Bronchial epithelial cell (primary cell): ENCODE data around the gene CARMIL1. TPM values are rescaled to one million over a fixed set of nuclear protein-coding genes. Genes with fewer than 3 reads are reported as not detected.

Experiments
- DNase-seq: peaks from one replicate; pipeline ENCODE4 v3.0.0-alpha.2; 2010; ENCODE audit warnings: low read depth
- FAIRE-seq: peaks from 2 replicates; lab custom pipeline; 2011; peaks lifted over from hg19 to GRCh38; lab: Jason Lieb, UNC
- H3K27me3 ChIP-seq: 2 replicates; pipeline ENCODE4 v1.5.1; 2011; ENCODE audit warnings: low read length; ENCODE audit not compliant: control insufficient read depth, insufficient read depth
- H3K36me3 ChIP-seq: 2 replicates; pipeline ENCODE4 v1.5.1; 2011; ENCODE audit warnings: low read length; ENCODE audit not compliant: control insufficient read depth, insufficient read depth
- H3K4me3 ChIP-seq: 2 replicates; pipeline ENCODE4 v1.5.1; 2011; ENCODE audit warnings: mild to moderate bottlenecking, low read depth, low read length, control low read depth
- CTCF ChIP-seq: IDR thresholded peaks from 2 replicates; pipeline ENCODE4 v1.5.1; 2011; ENCODE audit warnings: mild to moderate bottlenecking, moderate library complexity, low read length, control low read depth, inconsistent platforms; ENCODE audit not compliant: insufficient read depth, severe bottlenecking
- total RNA-seq: library from RNA; depleted of rRNA; stranded (reverse); fragments of >200 nt; gene quantifications from 2 replicates; pipeline ENCODE4 v1.2.1, GENCODE V29; 2014

CARMIL1 gene
- total RNA-seq, 1 donor from 2014 or later, result 12.1 TPM

GRCh38 chr6:25506020-25506419 is 226.8 kb downstream of the CARMIL1 start:
- TF ChIP-seq CTCF, result no peak
- no peak overlapping the region for H3K4me3 ChIP-seq
- FAIRE-seq (peak; percentile 47), DNase-seq (peak; percentile 37)
- no peaks in the 10 kb centered on the region for H3K36me3 ChIP-seq
- no peaks in the 10 kb centered on the region for H3K27me3 ChIP-seq

- TF ChIP-seq CTCF, result no peak
- DNase-seq (no peak), FAIRE-seq (no peak)
- Histone ChIP-seq H3K36me3 (no peaks in the 10 kb centered on the region), H3K27me3 (no peaks in the 10 kb centered on the region), H3K4me3 (no peak overlapping the region)
These were observed 228.9 kb downstream of the CARMIL1 start for GRCh38 chr6:25508051-25508450.

GRCh38 chr6:25511376-25511775 is 232.2 kb downstream of the CARMIL1 start:
- H3K27me3 ChIP-seq, result no peaks in the 10 kb centered on the region
- peaks cover 2% of the 10 kb centered on the region for H3K36me3 ChIP-seq
- FAIRE-seq (no peak), DNase-seq (no peak)
- TF ChIP-seq CTCF, result no peak
- no peak overlapping the region for H3K4me3 ChIP-seq

GRCh38 chr6:25512560-25512959 is 233.4 kb downstream of the CARMIL1 start:
- DNase-seq (no peak), FAIRE-seq (no peak)
- Histone ChIP-seq H3K27me3 (no peaks in the 10 kb centered on the region), H3K36me3 (peaks cover 3% of the 10 kb centered on the region), H3K4me3 (no peak overlapping the region)
- no peak for TF ChIP-seq CTCF

GRCh38 chr6:25519856-25520255 is 240.7 kb downstream of the CARMIL1 start:
- DNase-seq (no peak), FAIRE-seq (no peak)
- peaks cover 6% of the 10 kb centered on the region for H3K36me3 ChIP-seq
- H3K27me3 ChIP-seq, result no peaks in the 10 kb centered on the region
- H3K4me3 ChIP-seq, result no peak overlapping the region
- TF ChIP-seq CTCF, result no peak

- peaks cover 3% of the 10 kb centered on the region for H3K36me3 ChIP-seq
- H3K27me3 ChIP-seq, result no peaks in the 10 kb centered on the region
- no peak for DNase-seq
- FAIRE-seq, result no peak
- no peak overlapping the region for H3K4me3 ChIP-seq
- no peak for TF ChIP-seq CTCF
These were observed 245.4 kb downstream of the CARMIL1 start for GRCh38 chr6:25524542-25524941.
